Measurements from ENCODE around the gene RAB6B.

The RAB6B gene

GRCh38 chr3:133893683-133894352, 1.9 kb downstream of the RAB6B start:
- no peak for DNase-seq

DNA sequence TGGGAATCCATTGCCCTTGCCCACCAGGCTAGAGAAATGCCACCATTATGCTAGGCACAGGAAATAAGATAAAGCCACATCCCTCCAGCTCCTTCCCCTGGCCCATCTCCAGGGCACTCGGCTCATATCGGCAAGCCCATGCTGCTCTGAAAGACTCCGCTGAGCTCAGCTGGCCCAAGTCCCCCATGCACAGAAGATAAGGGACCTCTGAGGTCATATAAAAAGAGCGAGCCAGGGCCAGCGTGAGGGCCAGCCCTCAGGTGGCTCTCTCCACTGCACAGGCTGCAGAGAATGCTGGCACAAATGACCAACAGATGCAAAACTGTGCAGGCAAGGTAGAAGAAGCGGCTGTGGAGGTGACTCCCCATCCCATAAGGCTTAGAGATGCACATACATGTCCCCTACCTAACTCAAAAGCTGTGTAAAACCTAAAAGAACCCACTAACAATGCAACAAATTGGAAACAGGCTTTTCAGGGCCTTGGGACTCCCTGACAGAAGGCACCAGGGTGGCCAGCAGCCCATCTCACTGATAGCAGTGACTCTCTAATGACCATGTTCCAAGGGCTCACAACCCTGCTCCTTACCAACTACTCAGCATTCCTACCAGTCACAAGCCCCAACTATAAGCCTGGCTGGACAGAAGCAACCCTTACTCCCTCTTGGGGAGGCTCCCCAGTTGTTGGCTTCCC, 3.0 kb downstream of the RAB6B start:
- DNase-seq = no peak

DNA sequence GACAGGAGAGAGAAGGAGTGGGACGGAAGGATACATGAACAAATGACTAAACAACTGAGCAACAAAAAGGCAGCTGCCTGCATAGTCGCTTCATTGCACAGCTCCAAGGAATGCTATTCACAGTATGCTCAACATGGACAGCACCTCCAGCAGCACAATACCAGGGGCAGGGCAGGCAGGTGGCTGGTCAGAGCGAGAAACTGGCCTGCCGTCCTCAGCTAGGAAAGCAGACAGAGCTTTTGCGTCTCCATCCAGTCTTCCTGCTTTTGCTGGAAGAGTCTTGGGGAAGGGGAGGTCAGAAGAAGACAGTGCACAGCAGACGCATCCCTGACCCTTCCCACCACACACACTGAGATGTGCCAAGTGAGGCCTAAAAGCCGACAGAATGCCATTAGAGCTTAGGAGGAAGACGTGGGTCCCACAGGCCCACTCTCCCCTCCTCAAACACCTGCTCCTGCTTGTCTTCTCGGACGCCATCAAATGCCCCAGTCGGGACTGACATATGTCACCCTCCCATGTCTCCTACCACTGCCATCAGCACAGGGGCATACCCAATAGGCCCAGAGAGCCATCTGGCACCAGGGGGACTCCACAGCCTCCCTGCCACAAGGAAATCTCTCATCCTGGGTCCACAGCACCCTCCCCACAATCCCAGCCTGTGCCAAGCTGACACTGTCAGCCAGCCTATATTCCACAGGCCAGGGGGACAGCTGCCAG, 3.9 kb downstream of the RAB6B start:
- no peak for DNase-seq

DNA sequence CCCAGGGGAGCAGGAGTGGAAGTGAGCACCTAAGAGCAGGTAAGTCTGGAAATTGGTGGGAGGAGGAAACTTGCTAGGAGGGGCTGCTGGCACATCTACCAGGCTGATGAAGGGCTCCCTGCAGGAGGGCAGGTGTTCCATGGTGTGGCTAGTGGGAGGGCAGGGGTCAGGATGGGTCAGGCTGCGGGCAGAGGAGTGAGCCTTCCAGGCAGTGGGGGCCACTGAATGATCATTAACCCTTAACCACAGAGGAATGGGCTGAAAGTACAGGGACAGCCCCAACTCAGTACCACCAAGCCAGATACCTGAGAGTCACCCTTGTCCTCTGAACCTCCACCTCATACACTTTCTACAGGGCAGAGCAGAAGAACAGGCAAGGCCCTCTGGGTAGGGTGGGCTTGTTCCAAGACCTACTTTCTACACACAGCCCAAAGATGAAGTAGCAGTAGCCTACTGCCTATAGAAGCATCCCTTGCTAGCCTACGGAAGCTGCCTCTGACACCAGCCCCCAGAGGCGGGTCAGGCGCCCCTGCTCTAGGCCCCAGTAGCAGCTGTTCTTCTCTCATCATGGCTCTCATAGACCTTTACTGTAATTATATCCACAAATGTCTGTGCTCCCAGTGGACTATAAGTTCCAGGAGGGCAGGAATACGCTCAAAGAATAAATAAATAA, 4.6 kb downstream of the RAB6B start:
- DNase-seq = no peak

- no peak for DNase-seq
Observed at GRCh38 chr3:133890037-133890436, 5.6 kb downstream of the RAB6B start.

DNA sequence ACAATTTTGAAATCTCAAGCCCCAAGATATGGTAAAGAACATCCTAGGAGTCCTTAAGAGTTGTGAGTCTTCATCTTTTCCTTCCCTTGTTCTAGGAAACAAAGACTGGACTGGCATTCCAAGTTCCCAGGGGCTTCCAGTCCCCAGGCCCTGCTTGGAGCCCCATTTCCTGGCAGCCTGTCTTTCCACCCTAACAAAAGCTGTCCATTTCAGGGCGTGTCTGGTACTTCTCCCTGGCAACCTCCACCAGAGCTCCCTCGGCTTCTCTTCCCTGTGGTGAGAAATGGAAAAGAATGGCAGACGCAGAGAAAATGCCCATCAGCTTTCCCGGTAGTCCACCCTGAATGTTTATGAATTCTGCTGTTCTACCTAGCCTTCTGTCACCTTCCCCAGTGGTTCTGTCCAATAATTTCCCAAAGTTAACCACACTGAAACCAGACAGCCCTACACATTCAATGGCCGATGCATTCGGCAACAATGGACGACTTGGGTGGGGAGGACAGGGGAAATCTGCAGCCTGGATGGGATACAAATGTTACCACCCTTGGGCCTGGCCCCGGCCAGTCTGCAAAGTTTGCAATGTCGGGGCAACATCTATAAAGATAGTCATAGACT, 6.8 kb downstream of the RAB6B start:
- no peak for DNase-seq

DNA sequence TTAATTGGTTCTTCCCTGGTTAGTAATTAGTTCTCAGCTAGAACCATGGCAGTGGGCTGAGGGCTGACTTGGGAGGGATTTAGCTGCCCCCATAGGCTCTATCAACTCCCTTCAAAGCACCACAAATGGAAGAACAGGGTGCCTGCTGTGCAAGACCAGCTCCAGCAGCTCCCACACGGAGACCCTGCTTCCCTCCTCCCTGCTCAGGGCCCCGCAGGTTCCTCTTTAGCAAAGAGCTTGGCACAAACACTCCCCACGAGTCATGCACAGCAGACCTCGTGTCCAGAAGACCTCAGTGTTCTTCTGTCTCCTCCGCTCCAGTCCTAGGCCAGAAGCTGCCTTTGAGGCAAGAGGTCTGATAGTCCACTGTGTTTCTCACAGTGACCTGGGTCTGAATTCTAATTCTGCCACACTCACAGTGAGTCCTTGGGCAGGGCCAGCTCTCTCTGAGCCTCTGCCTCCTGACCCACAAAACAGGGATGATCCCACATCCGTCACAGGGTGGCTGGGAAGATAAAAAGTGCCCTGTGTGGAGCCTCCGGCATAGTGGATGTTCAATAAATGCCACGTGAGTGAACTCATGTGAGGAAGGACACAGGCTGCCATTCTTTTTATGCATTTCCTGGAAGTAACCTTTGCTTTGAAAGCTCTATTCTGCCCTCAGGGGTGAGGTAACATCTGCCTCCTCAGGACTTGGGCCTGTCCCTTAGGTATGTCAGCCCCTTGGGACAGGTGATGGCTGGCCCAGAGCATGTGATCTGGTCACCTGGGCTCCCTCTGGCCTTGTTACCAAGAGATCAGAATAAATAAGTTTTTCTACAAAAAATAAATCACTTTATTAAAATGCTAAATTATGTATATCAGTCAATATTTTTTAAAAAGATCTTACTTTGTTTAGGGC, 7.6 kb downstream of the RAB6B start:
- no peak for DNase-seq

GRCh38 chr3:133887074-133887802, 8.4 kb downstream of the RAB6B start:
- DNase-seq = no peak

DNA sequence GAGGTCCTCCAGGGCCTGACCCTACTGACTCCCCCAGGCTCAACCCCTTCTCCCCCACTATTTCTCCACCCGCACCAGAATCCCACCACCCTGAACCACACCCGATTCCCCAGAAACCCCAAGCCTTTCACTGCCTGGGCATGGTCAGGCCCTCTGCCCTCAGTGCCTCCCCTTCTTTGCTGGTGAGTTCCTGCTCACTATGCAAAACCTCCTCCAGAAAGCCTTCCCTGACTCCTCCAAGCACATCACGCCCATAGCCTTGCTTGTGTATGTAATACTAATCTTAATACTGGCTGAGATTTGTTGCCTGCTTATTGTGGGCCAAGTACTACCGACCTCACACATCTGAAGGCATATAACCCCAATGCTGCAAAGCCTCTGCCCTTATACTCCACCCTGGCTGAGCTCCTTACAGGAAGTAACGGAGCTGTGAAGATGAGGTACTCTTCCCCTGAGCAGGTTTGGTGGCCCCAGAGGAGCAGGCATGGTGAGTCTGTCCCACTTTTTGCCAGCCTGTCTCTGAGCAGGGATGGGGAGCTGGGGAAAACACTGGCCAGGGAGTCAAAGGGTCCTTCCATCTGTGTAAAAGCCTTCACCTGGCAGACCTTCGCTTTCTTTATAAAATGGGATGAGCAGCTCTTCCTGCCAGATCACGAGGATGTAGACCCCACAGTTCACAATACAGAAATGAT, 9.5 kb downstream of the RAB6B start:
- DNase-seq = no peak

DNA sequence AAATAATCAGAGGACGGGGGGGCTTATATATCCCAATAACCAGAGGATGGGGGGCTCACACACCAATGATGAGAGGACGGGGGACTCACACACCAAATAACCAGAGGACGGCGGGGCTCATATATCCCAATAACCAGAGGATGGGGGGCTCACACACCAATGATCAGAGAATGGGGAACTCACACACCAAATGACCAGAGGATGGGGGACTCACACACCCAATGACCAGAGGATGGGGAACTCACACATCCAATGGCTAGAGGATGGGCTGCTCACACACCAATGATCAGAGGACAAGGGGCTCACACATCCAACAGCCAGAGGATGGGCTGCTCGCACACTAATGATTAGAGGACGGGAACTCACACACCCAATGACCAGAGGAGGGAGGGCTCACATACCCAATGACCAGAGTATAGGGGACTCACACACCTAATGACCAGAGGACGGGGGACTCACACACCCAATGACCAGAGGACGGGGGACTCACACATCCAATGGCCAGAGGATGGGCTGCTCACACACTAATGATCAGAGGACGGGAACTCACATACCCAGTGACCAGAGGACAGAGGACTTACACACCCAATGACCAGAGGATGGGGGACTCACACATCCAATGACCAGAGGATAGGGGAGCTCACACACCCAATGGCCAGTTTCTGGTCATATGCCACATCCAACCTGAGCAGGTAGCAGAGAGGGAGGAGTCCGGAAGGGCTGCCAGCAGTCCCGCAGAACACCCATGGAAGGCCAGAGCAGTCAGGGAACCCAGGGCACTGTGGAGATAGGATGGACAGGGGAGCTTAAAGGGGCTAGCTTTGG, 10.6 kb downstream of the RAB6B start:
- DNase-seq = no peak

GRCh38 chr3:133884054-133884886, 11.4 kb downstream of the RAB6B start:
- no peak for DNase-seq

- no peak for DNase-seq
Observed at GRCh38 chr3:133883641-133884040, 12.0 kb downstream of the RAB6B start.

GRCh38 chr3:133882986-133883586, 12.6 kb downstream of the RAB6B start:
- no peak for DNase-seq

DNA sequence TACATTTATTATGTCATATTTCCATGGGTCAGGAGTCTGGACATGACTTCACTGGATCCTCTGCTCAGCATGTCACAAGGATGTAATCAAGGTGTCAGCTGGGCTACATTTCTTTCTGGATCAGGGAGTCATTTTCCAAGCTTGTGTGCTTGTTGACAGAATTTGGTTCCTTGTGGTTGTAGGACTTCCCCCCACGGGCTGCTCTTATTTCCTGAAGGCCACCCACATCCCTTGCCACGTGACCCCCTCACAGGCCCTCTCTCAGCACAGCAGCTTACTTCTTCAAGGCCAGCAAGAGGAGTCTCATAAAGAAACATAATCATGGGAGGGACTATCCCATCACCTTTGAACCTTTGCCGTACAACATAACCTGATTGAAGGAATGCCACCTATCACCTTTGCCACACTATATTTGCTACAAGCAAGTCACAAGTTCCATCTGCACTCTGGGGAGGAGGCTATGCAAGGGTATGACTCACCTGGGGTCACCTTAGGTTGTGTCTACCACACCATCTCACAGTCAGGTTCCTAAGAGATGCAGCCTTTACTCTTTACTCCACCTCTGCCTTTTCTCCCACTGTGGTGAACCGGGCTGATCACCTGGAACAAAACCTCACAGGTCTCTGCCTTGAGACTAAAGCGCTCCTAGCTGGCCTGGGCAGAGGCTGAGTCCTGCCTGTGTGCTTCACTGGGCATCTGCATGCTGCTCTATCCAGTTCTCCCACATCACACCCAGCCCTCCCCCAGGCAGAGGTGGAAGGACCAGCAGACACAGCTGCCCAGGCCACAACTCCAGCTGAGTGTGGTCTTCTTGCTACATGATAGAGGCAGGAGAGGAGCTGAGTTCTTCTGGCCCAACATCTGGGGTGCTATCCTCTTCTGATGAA, 13.5 kb downstream of the RAB6B start:
- DNase-seq = no peak

- no peak for DNase-seq
Observed at GRCh38 chr3:133881492-133881891, 14.2 kb downstream of the RAB6B start.

- no peak for DNase-seq
Observed at GRCh38 chr3:133880886-133881455, 14.7 kb downstream of the RAB6B start.

DNA sequence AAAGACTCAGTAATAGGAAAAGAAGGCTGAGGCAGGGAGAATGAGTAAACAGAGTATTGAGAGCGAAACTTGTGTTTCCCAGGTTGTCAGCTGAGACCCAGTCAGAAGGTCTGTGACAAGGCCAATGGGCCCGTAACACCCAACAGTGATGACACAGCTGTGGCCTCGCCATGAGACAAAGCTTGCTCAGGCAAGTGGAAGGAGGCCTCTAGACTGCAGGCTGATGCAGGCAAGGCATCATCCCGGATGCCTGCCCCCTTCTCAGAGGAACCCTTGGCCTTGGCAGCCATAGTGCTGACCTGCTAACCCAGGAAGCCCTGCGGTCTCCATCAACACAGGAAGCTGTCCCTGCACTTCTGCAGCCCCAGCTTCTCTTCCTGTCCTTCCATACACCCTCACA, 15.4 kb downstream of the RAB6B start:
- DNase-seq = no peak
